SH-SY5Y (cell line): Measurements from ENCODE around the gene CCNB1IP1.

Source experiments
- GATA2 ChIP-seq: IDR thresholded peaks from 2 replicates; pipeline ENCODE4 v1.6.1; 2011; ENCODE audit warnings: mild to moderate bottlenecking, low read depth, low read length
- GATA3 ChIP-seq: IDR thresholded peaks from 2 replicates; pipeline ENCODE4 v1.6.1; 2011; ENCODE audit warnings: low read depth, mild to moderate bottlenecking, low read length, moderate library complexity

DNA sequence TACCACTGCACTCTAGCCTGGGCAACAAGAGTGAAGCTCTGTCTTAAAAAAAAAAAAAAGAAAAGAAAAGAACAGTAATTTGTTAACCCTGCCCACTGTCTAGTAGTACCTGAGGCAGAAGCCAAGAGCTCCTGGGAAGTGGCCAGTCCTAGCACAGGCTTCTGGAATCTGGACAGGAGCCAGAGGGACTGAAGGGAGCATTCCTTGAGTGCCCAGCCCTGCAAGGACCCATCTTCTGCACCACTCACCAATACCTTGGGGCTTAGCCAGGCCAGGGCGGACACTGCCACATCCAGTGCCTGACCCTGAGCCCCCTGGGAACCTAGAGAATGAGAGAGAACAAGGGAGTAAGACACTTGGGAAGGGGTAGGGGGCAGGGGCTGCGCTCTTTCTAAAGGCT lies 44.1 kb upstream of the CCNB1IP1 start:
- TF ChIP-seq GATA2: no peak
- no peak for TF ChIP-seq GATA3
